H9 (cell line): ENCODE data around the gene CADM3. TPM values are rescaled to one million over a fixed set of nuclear protein-coding genes. Genes with fewer than 3 reads are reported as not detected.

ENCODE experiments used
- DNase-seq: peaks from one replicate; pipeline ENCODE4 v3.0.0-alpha.2; 2017
- H2AFZ ChIP-seq: one replicate; pipeline ENCODE4 v1.6.1; 2013; ENCODE audit warnings: mild to moderate bottlenecking, low read length, control low read depth, moderate library complexity
- H2AK5ac ChIP-seq: 2 replicates; pipeline ENCODE4 v1.6.1; 2013; ENCODE audit warnings: low read length, control low read depth, mixed read lengths; ENCODE audit not compliant: insufficient read length
- H2BK120ac ChIP-seq: one replicate; pipeline ENCODE4 v1.6.1; 2013; ENCODE audit warnings: low read depth, mild to moderate bottlenecking, low read length, control low read depth, inconsistent platforms; ENCODE audit not compliant: poor library complexity, severe bottlenecking
- H2BK12ac ChIP-seq: 2 replicates; pipeline ENCODE4 v1.6.1; 2013; ENCODE audit warnings: low read length, control low read depth, mixed read lengths, low read depth; ENCODE audit not compliant: insufficient read length
- H2BK15ac ChIP-seq: 2 replicates; pipeline ENCODE4 v1.6.1; 2013; ENCODE audit warnings: low read depth, low read length, control low read depth
- H2BK20ac ChIP-seq: one replicate; pipeline ENCODE4 v1.6.1; 2013; ENCODE audit warnings: low read depth, mild to moderate bottlenecking, low read length, control low read depth, inconsistent platforms; ENCODE audit not compliant: poor library complexity, severe bottlenecking
- H2BK5ac ChIP-seq: 2 replicates; pipeline ENCODE4 v1.6.1; 2013; ENCODE audit warnings: low read length, control low read depth, mixed read lengths; ENCODE audit not compliant: insufficient read length
- H3K14ac ChIP-seq: 2 replicates; pipeline ENCODE4 v1.6.1; 2013; ENCODE audit warnings: low read length, control low read depth; ENCODE audit not compliant: insufficient read depth
- H3K18ac ChIP-seq: 2 replicates; pipeline ENCODE4 v1.6.1; 2013; ENCODE audit warnings: low read depth, mild to moderate bottlenecking, mixed read lengths, low read length, control low read depth; ENCODE audit not compliant: insufficient read length
- H3K23ac ChIP-seq: 2 replicates; pipeline ENCODE4 v1.6.1; 2013; ENCODE audit warnings: low read length, control low read depth, mixed read lengths, low read depth; ENCODE audit not compliant: insufficient read length
- H3K23me2 ChIP-seq: 2 replicates; pipeline ENCODE4 v1.6.1; 2013; ENCODE audit warnings: low read depth, mild to moderate bottlenecking, mixed read lengths, low read length, control low read depth; ENCODE audit not compliant: insufficient read length, poor library complexity, severe bottlenecking
- H3K27ac ChIP-seq: 2 replicates; pipeline ENCODE4 v1.5.1; 2013; ENCODE audit warnings: low read length, control low read depth, mixed read lengths, low read depth; ENCODE audit not compliant: insufficient read length
- H3K27me3 ChIP-seq: 2 replicates; pipeline ENCODE4 v1.6.1; 2013; ENCODE audit warnings: low read length, control low read depth, inconsistent platforms; ENCODE audit not compliant: insufficient read depth
- H3K4ac ChIP-seq: 2 replicates; pipeline ENCODE4 v1.6.1; 2013; ENCODE audit warnings: low read depth, mild to moderate bottlenecking, control low read depth, inconsistent platforms, low read length, moderate library complexity
- H3K4me1 ChIP-seq: 2 replicates; pipeline ENCODE4 v1.6.1; 2013; ENCODE audit warnings: low read length, control low read depth, inconsistent platforms; ENCODE audit not compliant: insufficient read depth
- H3K4me2 ChIP-seq: 2 replicates; pipeline ENCODE4 v1.6.1; 2013; ENCODE audit warnings: low read length, control low read depth, mixed read lengths; ENCODE audit not compliant: insufficient read length, insufficient read depth
- H3K56ac ChIP-seq: 2 replicates; pipeline ENCODE4 v1.6.1; 2013; ENCODE audit warnings: low read depth, mild to moderate bottlenecking, mixed read lengths, low read length, control low read depth; ENCODE audit not compliant: insufficient read length
- H3K79me1 ChIP-seq: 2 replicates; pipeline ENCODE4 v1.6.1; 2013; ENCODE audit warnings: low read depth, mild to moderate bottlenecking, moderate library complexity, low read length, control low read depth, inconsistent platforms; ENCODE audit not compliant: insufficient read depth, poor library complexity, severe bottlenecking
- H3K79me2 ChIP-seq: 2 replicates; pipeline ENCODE4 v1.6.1; 2013; ENCODE audit warnings: low read length, control low read depth, inconsistent platforms; ENCODE audit not compliant: insufficient read depth
- H3K9ac ChIP-seq: 2 replicates; pipeline ENCODE4 v1.6.1; 2013; ENCODE audit warnings: low read length, control low read depth, mixed read lengths; ENCODE audit not compliant: insufficient read length; ENCODE audit errors: extremely low read depth
- H3K9me3 ChIP-seq: one replicate; pipeline ENCODE4 v1.6.1; 2013; ENCODE audit warnings: low read depth, low read length, inconsistent platforms; ENCODE audit not compliant: control insufficient read depth
- H3T11ph ChIP-seq: one replicate; pipeline ENCODE4 v1.6.1; 2013; ENCODE audit warnings: mild to moderate bottlenecking, low read length, control low read depth, inconsistent platforms
- H4K20me1 ChIP-seq: one replicate; pipeline ENCODE4 v1.6.1; 2013; ENCODE audit not compliant: control insufficient read depth, insufficient read length, insufficient read depth
- H4K5ac ChIP-seq: 2 replicates; pipeline ENCODE4 v1.6.1; 2013; ENCODE audit warnings: low read depth, mild to moderate bottlenecking, mixed read lengths, low read length, control low read depth; ENCODE audit not compliant: insufficient read length
- H4K8ac ChIP-seq: replicated peaks from 2 replicates; pipeline ENCODE4 v1.6.1; 2013; ENCODE audit warnings: low read length, control low read depth, mixed read lengths, low read depth; ENCODE audit not compliant: insufficient read length
- H4K91ac ChIP-seq: 2 replicates; pipeline ENCODE4 v1.6.1; 2013; ENCODE audit warnings: low read depth, mild to moderate bottlenecking, moderate library complexity, mixed read lengths, low read length, control low read depth; ENCODE audit not compliant: insufficient read length
- H3K27ac Mint-ChIP-seq, 3 experiments: 2 replicates in 2 of 3; 3 replicates in 1 of 3; pipeline ENCODE4 v1.8.0; 2020 to 2021; ENCODE audit warnings: mixed read lengths in 3 of 3, mild to moderate bottlenecking in 1 of 3, moderate library complexity in 1 of 3
- H3K27me3 Mint-ChIP-seq: 2 replicates; pipeline ENCODE4 v1.8.0; 2021; ENCODE audit warnings: low read depth, mild to moderate bottlenecking, moderate library complexity, mixed read lengths
- H3K36me3 Mint-ChIP-seq, 3 experiments: 2 replicates in 2 of 3; 3 replicates in 1 of 3; pipeline ENCODE4 v1.8.0; 2020 to 2021; ENCODE audit warnings: low read depth in 3 of 3, mixed read lengths in 3 of 3; ENCODE audit not compliant: insufficient read depth in 1 of 3
- H3K4me1 Mint-ChIP-seq, 2 experiments: 2 replicates each; pipeline ENCODE4 v1.8.0; 2020; ENCODE audit warnings: mixed read lengths in 2 of 2
- H3K4me3 Mint-ChIP-seq, 2 experiments: 2 replicates in 1 of 2; 3 replicates in 1 of 2; pipeline ENCODE4 v1.8.0; 2020 to 2021; ENCODE audit warnings: mild to moderate bottlenecking in 2 of 2, mixed read lengths in 2 of 2, moderate library complexity in 1 of 2
- H3K9me3 Mint-ChIP-seq, 2 experiments: 2 replicates in 1 of 2; 3 replicates in 1 of 2; pipeline ENCODE4 v1.8.0; 2020; ENCODE audit warnings: mild to moderate bottlenecking in 2 of 2, mixed read lengths in 2 of 2, moderate library complexity in 1 of 2
- WGBS: extraction: QIAGEN DNeasy Blood & Tissue Kit; methylation state at CpG from one replicate; pipeline ENCODE4 v1.1.7; 2013; ENCODE audit warnings: missing lambda C conversion rate, low lambda C conversion rate, mixed read lengths; ENCODE audit not compliant: insufficient read length; ENCODE audit errors: extremely low coverage; 5-methylcytosine and 5-hydroxymethylcytosine counted together
- total RNA-seq: library from RNA; stranded (reverse); gene quantifications from 2 replicates; pipeline ENCODE4 v1.2.1, GENCODE V29; 2021
- TF ChIP-seq, protein P1 (sequence below): fragments of 200-600 bp; sonication (generic); conservative IDR thresholded peaks from 3 replicates; pipeline ENCODE4 v1.8.0; 2021; ENCODE audit warnings: antibody characterized with exemption, mild to moderate bottlenecking

The CADM3 gene
- total RNA-seq, 1 experiment from 2014 or later = 5.6 TPM

DNA sequence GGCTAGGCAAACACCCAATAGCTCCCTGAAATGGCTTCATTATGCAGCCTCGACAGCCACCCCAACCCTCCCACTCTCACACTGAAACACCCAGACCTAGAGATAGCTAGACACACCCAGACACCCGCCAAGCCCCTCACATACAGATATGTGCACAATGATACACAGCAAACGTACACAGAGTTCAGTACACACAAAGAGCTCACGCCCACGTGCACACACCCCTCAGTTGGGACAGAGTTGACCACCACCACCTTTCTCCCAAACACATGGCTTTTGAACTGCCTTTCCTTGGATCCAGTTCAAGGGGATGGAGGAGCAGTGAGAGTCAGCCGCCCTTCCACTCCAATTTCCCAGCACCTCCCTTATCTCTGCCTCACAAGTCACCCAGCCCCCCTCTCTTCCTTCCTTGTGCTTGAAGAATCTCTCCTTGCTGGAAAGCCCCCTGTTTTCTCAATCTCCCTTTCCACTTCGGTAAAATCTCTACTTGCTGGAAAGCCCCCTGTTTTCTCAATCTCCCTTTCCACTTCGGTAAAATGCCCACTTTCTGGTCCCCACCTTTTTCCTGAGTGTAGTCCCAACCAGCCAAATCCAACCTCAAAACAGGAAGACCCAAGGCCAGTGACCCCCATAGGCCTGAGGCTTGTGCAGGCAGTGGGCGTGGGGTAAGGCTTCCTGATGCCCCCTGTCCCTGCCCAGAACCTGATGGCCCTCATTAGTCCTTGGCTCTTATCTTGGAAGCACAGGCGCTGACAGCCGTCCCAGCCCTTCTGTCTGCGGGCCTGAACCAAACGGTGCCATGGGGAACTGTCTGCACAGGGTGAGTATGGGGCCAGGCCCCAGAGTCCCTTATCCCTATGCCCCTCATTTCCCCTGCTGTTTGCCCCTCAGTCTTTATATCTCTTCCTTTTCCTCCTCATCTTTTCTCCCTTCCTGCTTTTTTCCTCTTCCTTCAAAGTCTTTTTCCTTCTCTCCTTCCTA lies 33.0 kb downstream of the CADM3 start, which contains the start of gene ACKR1:
TSS of gene ACKR1 (plus strand) at position 715 of the 981 bp plus-strand sequence. CDS start at position 800, 85 bp downstream.
- Histone ChIP-seq H2BK5ac (no peak within 1 kb of the TSS), H3K18ac (no peak within 1 kb of the TSS), H3K79me1 (no peaks in the 10 kb centered on the region), H2BK15ac (no peak within 1 kb of the TSS), H3K23ac (no peak within 1 kb of the TSS), H3K56ac (no peak within 1 kb of the TSS), H3K23me2 (no peaks in the 10 kb centered on the region), H2BK20ac (no peak within 1 kb of the TSS), H3T11ph (no peak within 1 kb of the TSS), H3K9ac (no peak within 1 kb of the TSS), H4K91ac (no peak within 1 kb of the TSS), H4K5ac (no peak within 1 kb of the TSS), H3K9me3 (no peaks in the 10 kb centered on the region), H2BK120ac (no peak within 1 kb of the TSS), H3K27ac (no peak within 1 kb of the TSS), H2AFZ (no peak within 1 kb of the TSS), H3K4me2 (no peak within 1 kb of the TSS), H3K27me3 (no peaks in the 10 kb centered on the region), H3K14ac (no peak within 1 kb of the TSS), H2AK5ac (no peak within 1 kb of the TSS), H2BK12ac (no peak within 1 kb of the TSS), H3K4ac (no peak within 1 kb of the TSS), H3K79me2 (no peaks in the 10 kb centered on the region), H3K4me1 (no peaks in the 10 kb centered on the region), H4K8ac (no peak within 1 kb of the TSS), H4K20me1 (no peaks in the 10 kb centered on the region)
- no peaks in the 10 kb centered on the region for H3K36me3 Mint-ChIP-seq
- H3K9me3 Mint-ChIP-seq = no peaks in the 10 kb centered on the region
- WGBS = no CpG with 5 or more reads among the region's 13 CpGs
- TF ChIP-seq, protein P1, sequence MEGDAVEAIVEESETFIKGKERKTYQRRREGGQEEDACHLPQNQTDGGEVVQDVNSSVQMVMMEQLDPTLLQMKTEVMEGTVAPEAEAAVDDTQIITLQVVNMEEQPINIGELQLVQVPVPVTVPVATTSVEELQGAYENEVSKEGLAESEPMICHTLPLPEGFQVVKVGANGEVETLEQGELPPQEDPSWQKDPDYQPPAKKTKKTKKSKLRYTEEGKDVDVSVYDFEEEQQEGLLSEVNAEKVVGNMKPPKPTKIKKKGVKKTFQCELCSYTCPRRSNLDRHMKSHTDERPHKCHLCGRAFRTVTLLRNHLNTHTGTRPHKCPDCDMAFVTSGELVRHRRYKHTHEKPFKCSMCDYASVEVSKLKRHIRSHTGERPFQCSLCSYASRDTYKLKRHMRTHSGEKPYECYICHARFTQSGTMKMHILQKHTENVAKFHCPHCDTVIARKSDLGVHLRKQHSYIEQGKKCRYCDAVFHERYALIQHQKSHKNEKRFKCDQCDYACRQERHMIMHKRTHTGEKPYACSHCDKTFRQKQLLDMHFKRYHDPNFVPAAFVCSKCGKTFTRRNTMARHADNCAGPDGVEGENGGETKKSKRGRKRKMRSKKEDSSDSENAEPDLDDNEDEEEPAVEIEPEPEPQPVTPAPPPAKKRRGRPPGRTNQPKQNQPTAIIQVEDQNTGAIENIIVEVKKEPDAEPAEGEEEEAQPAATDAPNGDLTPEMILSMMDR = no peak
- peaks cover 23 to 44% of the 10 kb centered on the region in 2 experiments for H3K4me1 Mint-ChIP-seq
- H3K27me3 Mint-ChIP-seq = peaks cover 24% of the 10 kb centered on the region
- no peak for DNase-seq
- peak within 1 kb of the TSS in 2 of 3 experiments; percentile 29 to 78; a peak in 2 of 7 replicates for H3K27ac Mint-ChIP-seq
- H3K4me3 Mint-ChIP-seq = no peak within 1 kb of the TSS; a peak in 1 of 5 replicates
